Measurements from ENCODE around the gene OPN5. TPM values are rescaled to one million over a fixed set of nuclear protein-coding genes. Genes with fewer than 3 reads are reported as not detected.

Gene OPN5
- total RNA-seq, 2 donors from 2014 or later = not detected

- H3K27ac ChIP-seq = no peak overlapping the region
- no peaks in the 10 kb centered on the region for H3K9me3 ChIP-seq
- TF ChIP-seq CTCF (IDR thresholded peaks at IDR 0.05) = no peak
These were observed 83.4 kb downstream of the OPN5 start for GRCh38 chr6:47865206-47865605.

GRCh38 chr6:47875593-47875992, 93.8 kb downstream of the OPN5 start:
- Histone ChIP-seq H3K9me3 (no peaks in the 10 kb centered on the region), H3K36me3 (no peaks in the 10 kb centered on the region), H3K4me1 (ENCODE audit: control insufficient read depth in 1 of 2, low read depth in 2 of 2) (no peaks in the 10 kb centered on the region), H3K27me3 (replicated peaks; ENCODE audit: insufficient read depth) (no peaks in the 10 kb centered on the region), H3K27ac (no peak overlapping the region), H3K4me3 (no peak overlapping the region)
- DNase-seq (ENCODE audit: low spot score) = no peak
- ATAC-seq (ENCODE audit: insufficient number of reproducible peaks, low FRiP score, low read depth) = no peak
- TF ChIP-seq CTCF (IDR thresholded peaks at IDR 0.05) = no peak

More at GRCh38 chr6:47865206-47865605, 83.4 kb downstream of the OPN5 start:
- Histone ChIP-seq H3K36me3 (no peaks in the 10 kb centered on the region), H3K4me3 (no peak overlapping the region), H3K27me3 (replicated peaks; ENCODE audit: insufficient read depth) (no peaks in the 10 kb centered on the region), H3K4me1 (ENCODE audit: control insufficient read depth in 1 of 2, low read depth in 2 of 2) (no peaks in the 10 kb centered on the region)
- no peak for ATAC-seq (ENCODE audit: insufficient number of reproducible peaks, low FRiP score, low read depth)
- no peak for DNase-seq (ENCODE audit: low spot score)

Other genes starting within 250 kb of the OPN5 start
- gene ADGRF4, start 83.5 kb upstream of the OPN5 start, total RNA-seq = not detected

Data from thoracic aorta (tissue), 2 donors.